HL-60/S4 treated with phorbol 12-myristate 13-acetate at 8.2 ng/mL for 4 days and 3 days (cell line): ENCODE results near the gene UXT.
"Not testable (repeated sequence)": the region's sequence is repeated elsewhere in the genome, so short reads cannot be mapped to it uniquely, and the experiment has no call there.

Experiments
- in situ Hi-C: fragments of 300-500 bp; cut with MboI; formaldehyde crosslinking; loops from 2 replicates; pipeline ENCODE4 v1.15.0; 2022; ENCODE audit warnings: low sequenced_read_pairs

The UXT gene

GRCh38 chrX:47658684-47659420, at the start of gene UXT:
Gene UXT (minus strand): TSS chrX:47659180. CDS start chrX:47658927, 253 bp downstream.
- in situ Hi-C loops: no loop called here

- in situ Hi-C loops: no loop called here
Measured at GRCh38 chrX:47707031-47707780, 48.2 kb upstream of the UXT start.

GRCh38 chrX:47706575-47706974, 47.6 kb upstream of the UXT start:
- in situ Hi-C loops: no loop called here

- in situ Hi-C loops: no loop called here
Measured at GRCh38 chrX:47704736-47705135, 45.8 kb upstream of the UXT start.

- in situ Hi-C loops: no loop called here
Measured at GRCh38 chrX:47697181-47697580, 38.2 kb upstream of the UXT start.

- in situ Hi-C loops: no loop called here
Measured at GRCh38 chrX:47690175-47690574, 31.2 kb upstream of the UXT start.

- in situ Hi-C loops: no loop called here
Measured at GRCh38 chrX:47687263-47687662, 28.3 kb upstream of the UXT start.

- in situ Hi-C loops: no loop called here
Measured at GRCh38 chrX:47683829-47684205, 24.8 kb upstream of the UXT start.

GRCh38 chrX:47683184-47683828, 24.3 kb upstream of the UXT start:
- in situ Hi-C loops: no loop called here

GRCh38 chrX:47675959-47676859, 17.2 kb upstream of the UXT start:
- in situ Hi-C loops: not testable (repeated sequence)

GRCh38 chrX:47674776-47675175, 15.8 kb upstream of the UXT start:
- in situ Hi-C loops: no loop called here

GRCh38 chrX:47665797-47666196, 6.8 kb upstream of the UXT start:
- in situ Hi-C loops: not testable (repeated sequence)

- in situ Hi-C loops: no loop called here
Measured at GRCh38 chrX:47664737-47665136, 5.8 kb upstream of the UXT start.

- in situ Hi-C loops: no loop called here
Measured at GRCh38 chrX:47662144-47662657, 3.2 kb upstream of the UXT start.

GRCh38 chrX:47661539-47661938, 2.6 kb upstream of the UXT start:
- in situ Hi-C loops: no loop called here

- in situ Hi-C loops: no loop called here
Measured at GRCh38 chrX:47659421-47659726, 394 bp upstream of the UXT start.

GRCh38 chrX:47658301-47658683, 688 bp downstream of the UXT start:
- in situ Hi-C loops: no loop called here

- in situ Hi-C loops: no loop called here
Measured at GRCh38 chrX:47651043-47651905, 7.7 kb downstream of the UXT start.

GRCh38 chrX:47650164-47651042, 8.6 kb downstream of the UXT start, which contains the start of gene ELK1:
Gene ELK1 (minus strand): TSS chrX:47650563. CDS start chrX:47641441, 9,122 bp downstream.
- in situ Hi-C loops: no loop called here
